Pancreas (tissue), 10 donors: ENCODE data around the gene LARP4B. TPM values are rescaled to one million over a fixed set of nuclear protein-coding genes. Genes with fewer than 3 reads are reported as not detected.

Experiments used
- ATAC-seq, 4 donors: fragments of 200-7000 bp; cut with Tn5 transposase; one replicate each; pipeline versions ENCODE4 v1.8.0 to v1.9.1; 2020; ENCODE audit warnings: mild to moderate bottlenecking in 4 of 4, moderate library complexity in 4 of 4
- DNase-seq, 6 donors: peaks; one replicate each; pipeline ENCODE4 v3.0.0-alpha.2; 2020
- FAIRE-seq: peaks from 2 replicates; lab custom pipeline; 2012; peaks lifted over from hg19 to GRCh38; lab: Jason Lieb, UNC
- H3K27ac ChIP-seq, 4 donors: fragments of 200-600 bp; sonication (generic); 1 replicate in 3 of 4; 2 replicates in 1 of 4; pipeline versions ENCODE4 v1.5.0 to v1.8.0; 2020
- H3K27me3 ChIP-seq, 4 donors: fragments of 200-600 bp; one replicate each; pipeline ENCODE4 v1.8.0; 2021
- H3K36me3 ChIP-seq, 3 donors: fragments of 200-600 bp; sonication (generic) in 1 of 3; one replicate each; pipeline versions ENCODE4 v1.5.0 to v1.8.0; 2020 to 2021
- H3K4me1 ChIP-seq, 3 donors: fragments of 200-600 bp; one replicate each; pipeline ENCODE4 v1.8.0; 2021
- H3K4me3 ChIP-seq, 4 donors: fragments of 200-600 bp; sonication (generic) in 2 of 4; one replicate each; pipeline versions ENCODE4 v1.5.0 to v1.8.0; 2020 to 2021
- H3K9me3 ChIP-seq, 4 donors: fragments of 200-600 bp; one replicate each; pipeline ENCODE4 v1.8.0; 2021
- CTCF ChIP-seq, 4 donors: fragments of 200-600 bp; sonication (generic) in 3 of 4; IDR thresholded peaks; one replicate each; pipeline versions ENCODE4 v1.5.0 to v1.8.0; 2021; ENCODE audit warnings: antibody characterized with exemption in 4 of 4
- WGBS, 2 donors: extraction: QIAGEN DNeasy Blood & Tissue Kit; methylation state at CpG; one replicate each; pipeline ENCODE4 v1.1.7; 2013; 5-methylcytosine and 5-hydroxymethylcytosine counted together
- intact Hi-C, 3 donors: fragments of 100-400 bp; cut with DNase I; formaldehyde crosslinking; loops; one replicate each; pipeline versions ENCODE4 v1.11.1 to v1.14.2; 2022
- polyA plus RNA-seq, 2 donors: library from polyadenylated mRNA; stranded (reverse); fragments of 200-250 nt; gene quantifications; one replicate each; pipeline ENCODE4 v1.2.3, GENCODE V29; 2013
- total RNA-seq, 6 donors: library from RNA; stranded (reverse); fragmentation: NEBNext Ultra II Directional in 4 of 6; extraction: Animal tissue kit (Norgen Biotek cat#: 25700) in 4 of 6; gene quantifications; one replicate each; pipeline versions ENCODE4 v1.2.1 to v1.2.4, GENCODE V29; 2021 to 2023
- donor health status: healthy with polysubstance abuse.
- donor health status: DM: no; HTN: no; CAD: no; lungs with moderate emphysema.
- donor health status: DM: no; HTN: no; CAD: no.
- donor health status: control.
- donor health status: control.
- donor health status: Bipolar disorder and iron deficiency.
- donor health status: DM: yes; HTN: yes; CAD: no.
- donor health status: DM: no; HTN: no; CAD: no.
- donor health status: DM: no; HTN: no; CAD: no.
- donor health status: DM: yes; HTN: yes; CAD: no.

LARP4B gene
- total and polyA plus RNA-seq, 8 donors: 10.1 to 53.3 (median 32.2) TPM

- Histone ChIP-seq H3K9me3 (no peaks in the 10 kb centered on the region), H3K4me1 (peaks cover 0 to 14% (median 5%) of the 10 kb centered on the region in 3 donors), H3K4me3 (no peak overlapping the region), H3K27me3 (no peaks in the 10 kb centered on the region), H3K27ac (no peak overlapping the region), H3K36me3 (no peaks in the 10 kb centered on the region)
- DNase-seq: no peak
- intact Hi-C loops: no loop called here
- no peak for TF ChIP-seq CTCF (IDR thresholded peaks at IDR 0.05)
- FAIRE-seq: peak; percentile 67
- no peak for ATAC-seq
- 96 to 97% methylated on average over 7 of the region's 7 CpGs for WGBS, 2 donors
Measured at GRCh38 chr10:916716-917415, 14.6 kb downstream of the LARP4B start.

- H3K27ac ChIP-seq: no peak overlapping the region
Measured at GRCh38 chr10:909831-910230, 21.7 kb downstream of the LARP4B start.

GRCh38 chr10:905972-906371 is 25.5 kb downstream of the LARP4B start:
- peaks cover 0 to 9% (median 0%) of the 10 kb centered on the region in 3 donors for H3K4me1 ChIP-seq
- H3K4me3 ChIP-seq: no peak overlapping the region
- intact Hi-C loops: no loop called here
- no peak for TF ChIP-seq CTCF (IDR thresholded peaks at IDR 0.05)
- H3K36me3 ChIP-seq: no peaks in the 10 kb centered on the region
- H3K27ac ChIP-seq: no peak overlapping the region
- WGBS, 2 donors: 61 to 68% methylated on average over 1 of the region's 1 CpG
- FAIRE-seq (no peak), ATAC-seq (no peak), DNase-seq (no peak)
- no peaks in the 10 kb centered on the region for H3K9me3 ChIP-seq
- no peaks in the 10 kb centered on the region for H3K27me3 ChIP-seq

More at GRCh38 chr10:909831-910230, 21.7 kb downstream of the LARP4B start:
- H3K4me1 ChIP-seq: peaks cover 0 to 9% (median 0%) of the 10 kb centered on the region in 3 donors
- TF ChIP-seq CTCF (IDR thresholded peaks at IDR 0.05): no peak
- no peaks in the 10 kb centered on the region for H3K9me3 ChIP-seq
- peak in 3 of 4 donors; percentile 32 to 42 (median 37) for ATAC-seq
- intact Hi-C loops: no loop called here
- no peak for FAIRE-seq
- no peaks in the 10 kb centered on the region for H3K36me3 ChIP-seq
- no peaks in the 10 kb centered on the region for H3K27me3 ChIP-seq
- no peak for DNase-seq
- no peak overlapping the region for H3K4me3 ChIP-seq
- 44 to 52% methylated on average over 3 of the region's 3 CpGs for WGBS, 2 donors

- Histone ChIP-seq H3K9me3 (no peaks in the 10 kb centered on the region), H3K27ac (no peak overlapping the region), H3K4me1 (peaks cover 0 to 9% (median 0%) of the 10 kb centered on the region in 3 donors), H3K27me3 (no peaks in the 10 kb centered on the region), H3K36me3 (no peaks in the 10 kb centered on the region), H3K4me3 (no peak overlapping the region)
- ATAC-seq: peak in 2 of 4 donors; percentile 15 to 34
- 52 to 68% methylated on average over 3 of the region's 3 CpGs for WGBS, 2 donors
- no peak for DNase-seq
- intact Hi-C loops: no loop called here
- FAIRE-seq: no peak
- TF ChIP-seq CTCF (IDR thresholded peaks at IDR 0.05): no peak
Measured at GRCh38 chr10:905503-905902, 26.0 kb downstream of the LARP4B start.

GRCh38 chr10:904403-904802 is 27.1 kb downstream of the LARP4B start:
- 95% methylated on average over 5 of the region's 5 CpGs for WGBS, 2 donors
- no peak for ATAC-seq
- no peak for TF ChIP-seq CTCF (IDR thresholded peaks at IDR 0.05)
- no peaks in the 10 kb centered on the region for H3K9me3 ChIP-seq
- no peak for DNase-seq
- H3K36me3 ChIP-seq: no peaks in the 10 kb centered on the region
- no peaks in the 10 kb centered on the region for H3K27me3 ChIP-seq
- peaks cover 0 to 9% (median 0%) of the 10 kb centered on the region in 3 donors for H3K4me1 ChIP-seq
- intact Hi-C loops: no loop called here
- FAIRE-seq: no peak
- no peak overlapping the region for H3K27ac ChIP-seq
- no peak overlapping the region for H3K4me3 ChIP-seq
